ENCODE data around the gene AKAP13.

GRCh38 chr15:85554852-85555521 is 174.6 kb downstream of the AKAP13 start:
- no peak for TF ChIP-seq ZNF17 (CRISPR knock-in tag; IDR thresholded peaks at IDR 0.05)
- no peak for TF ChIP-seq CTCF (CRISPR knock-in tag; IDR thresholded peaks at IDR 0.05)
